HEK293 (cell line): ENCODE measurements around the gene MGST1.

Experiments used
- TCF7L2 ChIP-seq: IDR thresholded peaks from 2 replicates; pipeline ENCODE4 v1.6.1; 2011; ENCODE audit warnings: low read depth, mild to moderate bottlenecking, inconsistent platforms, low read length, moderate library complexity, borderline replicate concordance
- ZBTB20 ChIP-seq: fragments of 450-650 bp; formaldehyde crosslinking; IDR thresholded peaks from 2 replicates; pipeline ENCODE4 v1.5.1; 2016; ENCODE audit warnings: missing biosample characterization, missing genetic modification characterization
- ZBTB8A ChIP-seq: fragments of 450-650 bp; formaldehyde crosslinking; IDR thresholded peaks from 2 replicates; pipeline ENCODE4 v1.5.1; 2016; ENCODE audit warnings: missing biosample characterization, missing genetic modification characterization
- ZIC2 ChIP-seq: fragments of 450-650 bp; formaldehyde crosslinking; IDR thresholded peaks from 2 replicates; pipeline ENCODE4 v1.5.1; 2016; ENCODE audit warnings: missing biosample characterization, missing genetic modification characterization
- ZNF175 ChIP-seq: fragments of 450-650 bp; formaldehyde crosslinking; IDR thresholded peaks from 2 replicates; pipeline ENCODE4 v1.5.1; 2016; ENCODE audit warnings: missing biosample characterization, missing genetic modification characterization
- ZNF843 ChIP-seq: fragments of 450-650 bp; formaldehyde crosslinking; IDR thresholded peaks from 2 replicates; pipeline ENCODE4 v1.5.1; 2016; ENCODE audit warnings: missing biosample characterization, missing genetic modification characterization
- TF ChIP-seq, protein P1 (sequence below): fragments of 450-650 bp; formaldehyde crosslinking; IDR thresholded peaks from 2 replicates; pipeline ENCODE4 v1.5.0; 2017; ENCODE audit warnings: missing biosample characterization, missing genetic modification characterization, borderline replicate concordance
- TF ChIP-seq, protein P2 (sequence below): fragments of 450-650 bp; formaldehyde crosslinking; IDR thresholded peaks from 2 replicates; pipeline ENCODE4 v1.5.1; 2016; ENCODE audit warnings: missing biosample characterization, missing genetic modification characterization
- TF ChIP-seq, protein P3 (sequence below): fragments of 450-650 bp; formaldehyde crosslinking; IDR thresholded peaks from 2 replicates; pipeline ENCODE4 v1.5.1; 2016; ENCODE audit warnings: missing biosample characterization, missing genetic modification characterization
- TF ChIP-seq, protein P4 (sequence below): fragments of 450-650 bp; formaldehyde crosslinking; conservative IDR thresholded peaks from 2 replicates; pipeline ENCODE4 v1.5.1; 2016; ENCODE audit warnings: low read depth, missing biosample characterization, missing genetic modification characterization
- TF ChIP-seq, protein P5 (sequence below): fragments of 450-650 bp; formaldehyde crosslinking; IDR thresholded peaks from 2 replicates; pipeline ENCODE4 v1.5.1; 2016; ENCODE audit warnings: missing biosample characterization, missing genetic modification characterization
- TF ChIP-seq, protein P6 (sequence below): fragments of 450-650 bp; formaldehyde crosslinking; IDR thresholded peaks from 2 replicates; pipeline ENCODE4 v1.5.1; 2016; ENCODE audit warnings: missing biosample characterization, missing genetic modification characterization, low read depth

DNA sequence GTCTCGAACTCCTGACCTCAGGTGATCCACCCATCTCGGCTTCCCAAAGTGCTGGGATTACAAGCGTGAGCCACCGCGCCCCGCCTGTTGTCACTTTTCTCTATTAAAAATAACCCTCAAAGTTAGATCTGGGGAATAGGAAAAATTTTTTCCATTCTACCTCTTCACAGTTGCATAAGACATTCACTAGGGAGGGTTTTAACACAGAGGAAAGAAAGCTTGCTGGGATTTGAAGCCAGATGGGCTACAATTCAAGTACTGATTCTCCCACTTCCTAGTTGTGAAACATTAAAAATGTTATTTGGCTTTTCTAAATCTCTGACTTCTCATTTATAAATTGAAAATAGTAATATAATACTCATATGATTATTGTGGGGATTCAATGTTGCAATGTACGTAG is 46.7 kb upstream of the MGST1 start:
- TF ChIP-seq TCF7L2, result no peak
- TF ChIP-seq, protein P1, sequence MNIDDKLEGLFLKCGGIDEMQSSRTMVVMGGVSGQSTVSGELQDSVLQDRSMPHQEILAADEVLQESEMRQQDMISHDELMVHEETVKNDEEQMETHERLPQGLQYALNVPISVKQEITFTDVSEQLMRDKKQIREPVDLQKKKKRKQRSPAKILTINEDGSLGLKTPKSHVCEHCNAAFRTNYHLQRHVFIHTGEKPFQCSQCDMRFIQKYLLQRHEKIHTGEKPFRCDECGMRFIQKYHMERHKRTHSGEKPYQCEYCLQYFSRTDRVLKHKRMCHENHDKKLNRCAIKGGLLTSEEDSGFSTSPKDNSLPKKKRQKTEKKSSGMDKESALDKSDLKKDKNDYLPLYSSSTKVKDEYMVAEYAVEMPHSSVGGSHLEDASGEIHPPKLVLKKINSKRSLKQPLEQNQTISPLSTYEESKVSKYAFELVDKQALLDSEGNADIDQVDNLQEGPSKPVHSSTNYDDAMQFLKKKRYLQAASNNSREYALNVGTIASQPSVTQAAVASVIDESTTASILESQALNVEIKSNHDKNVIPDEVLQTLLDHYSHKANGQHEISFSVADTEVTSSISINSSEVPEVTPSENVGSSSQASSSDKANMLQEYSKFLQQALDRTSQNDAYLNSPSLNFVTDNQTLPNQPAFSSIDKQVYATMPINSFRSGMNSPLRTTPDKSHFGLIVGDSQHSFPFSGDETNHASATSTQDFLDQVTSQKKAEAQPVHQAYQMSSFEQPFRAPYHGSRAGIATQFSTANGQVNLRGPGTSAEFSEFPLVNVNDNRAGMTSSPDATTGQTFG (tag by site-specific recombination), result no peak
- TF ChIP-seq, protein P2, sequence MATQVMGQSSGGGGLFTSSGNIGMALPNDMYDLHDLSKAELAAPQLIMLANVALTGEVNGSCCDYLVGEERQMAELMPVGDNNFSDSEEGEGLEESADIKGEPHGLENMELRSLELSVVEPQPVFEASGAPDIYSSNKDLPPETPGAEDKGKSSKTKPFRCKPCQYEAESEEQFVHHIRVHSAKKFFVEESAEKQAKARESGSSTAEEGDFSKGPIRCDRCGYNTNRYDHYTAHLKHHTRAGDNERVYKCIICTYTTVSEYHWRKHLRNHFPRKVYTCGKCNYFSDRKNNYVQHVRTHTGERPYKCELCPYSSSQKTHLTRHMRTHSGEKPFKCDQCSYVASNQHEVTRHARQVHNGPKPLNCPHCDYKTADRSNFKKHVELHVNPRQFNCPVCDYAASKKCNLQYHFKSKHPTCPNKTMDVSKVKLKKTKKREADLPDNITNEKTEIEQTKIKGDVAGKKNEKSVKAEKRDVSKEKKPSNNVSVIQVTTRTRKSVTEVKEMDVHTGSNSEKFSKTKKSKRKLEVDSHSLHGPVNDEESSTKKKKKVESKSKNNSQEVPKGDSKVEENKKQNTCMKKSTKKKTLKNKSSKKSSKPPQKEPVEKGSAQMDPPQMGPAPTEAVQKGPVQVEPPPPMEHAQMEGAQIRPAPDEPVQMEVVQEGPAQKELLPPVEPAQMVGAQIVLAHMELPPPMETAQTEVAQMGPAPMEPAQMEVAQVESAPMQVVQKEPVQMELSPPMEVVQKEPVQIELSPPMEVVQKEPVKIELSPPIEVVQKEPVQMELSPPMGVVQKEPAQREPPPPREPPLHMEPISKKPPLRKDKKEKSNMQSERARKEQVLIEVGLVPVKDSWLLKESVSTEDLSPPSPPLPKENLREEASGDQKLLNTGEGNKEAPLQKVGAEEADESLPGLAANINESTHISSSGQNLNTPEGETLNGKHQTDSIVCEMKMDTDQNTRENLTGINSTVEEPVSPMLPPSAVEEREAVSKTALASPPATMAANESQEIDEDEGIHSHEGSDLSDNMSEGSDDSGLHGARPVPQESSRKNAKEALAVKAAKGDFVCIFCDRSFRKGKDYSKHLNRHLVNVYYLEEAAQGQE (tag by site-specific recombination), result no peak
- TF ChIP-seq, protein P3, sequence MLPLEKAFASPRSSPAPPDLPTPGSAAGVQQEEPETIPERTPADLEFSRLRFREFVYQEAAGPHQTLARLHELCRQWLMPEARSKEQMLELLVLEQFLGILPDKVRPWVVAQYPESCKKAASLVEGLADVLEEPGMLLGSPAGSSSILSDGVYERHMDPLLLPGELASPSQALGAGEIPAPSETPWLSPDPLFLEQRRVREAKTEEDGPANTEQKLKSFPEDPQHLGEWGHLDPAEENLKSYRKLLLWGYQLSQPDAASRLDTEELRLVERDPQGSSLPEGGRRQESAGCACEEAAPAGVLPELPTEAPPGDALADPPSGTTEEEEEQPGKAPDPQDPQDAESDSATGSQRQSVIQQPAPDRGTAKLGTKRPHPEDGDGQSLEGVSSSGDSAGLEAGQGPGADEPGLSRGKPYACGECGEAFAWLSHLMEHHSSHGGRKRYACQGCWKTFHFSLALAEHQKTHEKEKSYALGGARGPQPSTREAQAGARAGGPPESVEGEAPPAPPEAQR (tag by site-specific recombination), result no peak
- no peak for TF ChIP-seq ZNF175 (tag by site-specific recombination)
- TF ChIP-seq ZNF843, result no peak
- TF ChIP-seq, protein P4, sequence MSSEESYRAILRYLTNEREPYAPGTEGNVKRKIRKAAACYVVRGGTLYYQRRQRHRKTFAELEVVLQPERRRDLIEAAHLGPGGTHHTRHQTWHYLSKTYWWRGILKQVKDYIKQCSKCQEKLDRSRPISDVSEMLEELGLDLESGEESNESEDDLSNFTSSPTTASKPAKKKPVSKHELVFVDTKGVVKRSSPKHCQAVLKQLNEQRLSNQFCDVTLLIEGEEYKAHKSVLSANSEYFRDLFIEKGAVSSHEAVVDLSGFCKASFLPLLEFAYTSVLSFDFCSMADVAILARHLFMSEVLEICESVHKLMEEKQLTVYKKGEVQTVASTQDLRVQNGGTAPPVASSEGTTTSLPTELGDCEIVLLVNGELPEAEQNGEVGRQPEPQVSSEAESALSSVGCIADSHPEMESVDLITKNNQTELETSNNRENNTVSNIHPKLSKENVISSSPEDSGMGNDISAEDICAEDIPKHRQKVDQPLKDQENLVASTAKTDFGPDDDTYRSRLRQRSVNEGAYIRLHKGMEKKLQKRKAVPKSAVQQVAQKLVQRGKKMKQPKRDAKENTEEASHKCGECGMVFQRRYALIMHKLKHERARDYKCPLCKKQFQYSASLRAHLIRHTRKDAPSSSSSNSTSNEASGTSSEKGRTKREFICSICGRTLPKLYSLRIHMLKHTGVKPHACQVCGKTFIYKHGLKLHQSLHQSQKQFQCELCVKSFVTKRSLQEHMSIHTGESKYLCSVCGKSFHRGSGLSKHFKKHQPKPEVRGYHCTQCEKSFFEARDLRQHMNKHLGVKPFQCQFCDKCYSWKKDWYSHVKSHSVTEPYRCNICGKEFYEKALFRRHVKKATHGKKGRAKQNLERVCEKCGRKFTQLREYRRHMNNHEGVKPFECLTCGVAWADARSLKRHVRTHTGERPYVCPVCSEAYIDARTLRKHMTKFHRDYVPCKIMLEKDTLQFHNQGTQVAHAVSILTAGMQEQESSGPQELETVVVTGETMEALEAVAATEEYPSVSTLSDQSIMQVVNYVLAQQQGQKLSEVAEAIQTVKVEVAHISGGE (tag by site-specific recombination), result no peak
- TF ChIP-seq ZBTB20 (tag by site-specific recombination), result no peak
- no peak for TF ChIP-seq ZIC2
- TF ChIP-seq, protein P5, sequence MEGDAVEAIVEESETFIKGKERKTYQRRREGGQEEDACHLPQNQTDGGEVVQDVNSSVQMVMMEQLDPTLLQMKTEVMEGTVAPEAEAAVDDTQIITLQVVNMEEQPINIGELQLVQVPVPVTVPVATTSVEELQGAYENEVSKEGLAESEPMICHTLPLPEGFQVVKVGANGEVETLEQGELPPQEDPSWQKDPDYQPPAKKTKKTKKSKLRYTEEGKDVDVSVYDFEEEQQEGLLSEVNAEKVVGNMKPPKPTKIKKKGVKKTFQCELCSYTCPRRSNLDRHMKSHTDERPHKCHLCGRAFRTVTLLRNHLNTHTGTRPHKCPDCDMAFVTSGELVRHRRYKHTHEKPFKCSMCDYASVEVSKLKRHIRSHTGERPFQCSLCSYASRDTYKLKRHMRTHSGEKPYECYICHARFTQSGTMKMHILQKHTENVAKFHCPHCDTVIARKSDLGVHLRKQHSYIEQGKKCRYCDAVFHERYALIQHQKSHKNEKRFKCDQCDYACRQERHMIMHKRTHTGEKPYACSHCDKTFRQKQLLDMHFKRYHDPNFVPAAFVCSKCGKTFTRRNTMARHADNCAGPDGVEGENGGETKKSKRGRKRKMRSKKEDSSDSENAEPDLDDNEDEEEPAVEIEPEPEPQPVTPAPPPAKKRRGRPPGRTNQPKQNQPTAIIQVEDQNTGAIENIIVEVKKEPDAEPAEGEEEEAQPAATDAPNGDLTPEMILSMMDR (tag by site-specific recombination), result no peak
- TF ChIP-seq, protein P6, sequence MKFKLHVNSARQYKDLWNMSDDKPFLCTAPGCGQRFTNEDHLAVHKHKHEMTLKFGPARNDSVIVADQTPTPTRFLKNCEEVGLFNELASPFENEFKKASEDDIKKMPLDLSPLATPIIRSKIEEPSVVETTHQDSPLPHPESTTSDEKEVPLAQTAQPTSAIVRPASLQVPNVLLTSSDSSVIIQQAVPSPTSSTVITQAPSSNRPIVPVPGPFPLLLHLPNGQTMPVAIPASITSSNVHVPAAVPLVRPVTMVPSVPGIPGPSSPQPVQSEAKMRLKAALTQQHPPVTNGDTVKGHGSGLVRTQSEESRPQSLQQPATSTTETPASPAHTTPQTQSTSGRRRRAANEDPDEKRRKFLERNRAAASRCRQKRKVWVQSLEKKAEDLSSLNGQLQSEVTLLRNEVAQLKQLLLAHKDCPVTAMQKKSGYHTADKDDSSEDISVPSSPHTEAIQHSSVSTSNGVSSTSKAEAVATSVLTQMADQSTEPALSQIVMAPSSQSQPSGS (tag by site-specific recombination), result no peak
- no peak for TF ChIP-seq ZBTB8A (tag by site-specific recombination)
